SK-N-SH (cell line): ENCODE results near the gene GNAZ. TPM values are rescaled to one million over a fixed set of nuclear protein-coding genes. Genes with fewer than 3 reads are reported as not detected.
A peak's percentile ranks its signal among the peaks of the same experiment; 100 is the strongest.

Experiments
- CTCF ChIA-PET: fragments of 300-600, 350-600 bp; formaldehyde crosslinking; extraction: SDS; loops from one replicate; lab custom pipeline; 2021; lab: Yijun Ruan, JAX
- POLR2A ChIA-PET: fragments of 350-600 bp; sonication (Branson Sonifier 250); formaldehyde crosslinking; extraction: SDS; loops from one replicate; lab custom pipeline; 2020; ENCODE audit warnings: antibody characterized with exemption, inconsistent platforms; lab: Yijun Ruan, JAX
- DNase-seq: peaks from one replicate; pipeline ENCODE4 v3.0.0; 2012
- H2AFZ ChIP-seq: fragments of 200-600 bp; sonication (generic); 2 replicates; pipeline ENCODE4 v1.8.1; 2016; ENCODE audit warnings: antibody characterized with exemption, mild to moderate bottlenecking, low read depth
- H3F3A ChIP-seq: fragments of 200-600 bp; sonication (generic); replicated peaks from 2 replicates; pipeline ENCODE3; 2016; ENCODE audit warnings: antibody characterized with exemption, mild to moderate bottlenecking; ENCODE audit not compliant: insufficient read depth
- H3K27ac ChIP-seq, 2 experiments: fragments of 200-500 bp in 1 of 2; fragments of 200-600 bp in 1 of 2; sonication (Bioruptor generic) in 1 of 2; sonication (generic), shearing (Covaris generic) in 1 of 2; 2 replicates each; pipeline versions ENCODE4 v1.5.1 to v1.6.1; 2014 to 2016; ENCODE audit warnings: low read depth in 2 of 2, inconsistent platforms in 1 of 2, low read length in 1 of 2, mild to moderate bottlenecking in 1 of 2, mixed read lengths in 1 of 2
- H3K27me3 ChIP-seq: fragments of 200-600 bp; sonication (generic), shearing (Covaris generic); 2 replicates; pipeline ENCODE4 v1.6.1; 2016; ENCODE audit warnings: mixed run types; ENCODE audit not compliant: insufficient read depth
- H3K36me3 ChIP-seq, 2 experiments: fragments of 200-500 bp in 1 of 2; fragments of 200-600 bp in 1 of 2; sonication (Bioruptor generic) in 1 of 2; sonication (generic) in 1 of 2; replicated peaks in 1 of 2; 2 replicates each; pipeline versions ENCODE3 to v1.5.1; 2014 to 2016; ENCODE audit warnings: low read length in 1 of 2, mild to moderate bottlenecking in 1 of 2; ENCODE audit not compliant: insufficient read depth in 2 of 2, control insufficient read depth in 1 of 2
- H3K4me1 ChIP-seq, 2 experiments: fragments of 200-500 bp in 1 of 2; fragments of 200-600 bp in 1 of 2; sonication (Bioruptor generic) in 1 of 2; sonication (generic), shearing (Covaris generic) in 1 of 2; 2 replicates each; pipeline versions ENCODE4 v1.5.1 to v1.6.1; 2014 to 2016; ENCODE audit warnings: low read depth in 1 of 2, low read length in 1 of 2, mixed run types in 1 of 2; ENCODE audit not compliant: insufficient read depth in 2 of 2, control insufficient read depth in 1 of 2
- H3K4me2 ChIP-seq: fragments of 200-600 bp; sonication (generic), shearing (Covaris generic); 2 replicates; pipeline ENCODE4 v1.6.1; 2017; ENCODE audit warnings: mixed run types
- H3K4me3 ChIP-seq, 2 experiments: fragments of 200-500 bp in 1 of 2; fragments of 200-600 bp in 1 of 2; sonication (Bioruptor generic) in 1 of 2; sonication (generic), shearing (Covaris generic) in 1 of 2; 2 replicates each; pipeline versions ENCODE4 v1.5.1 to v1.8.1; 2014 to 2016; ENCODE audit warnings: low read depth in 2 of 2, inconsistent platforms in 1 of 2, low read length in 1 of 2, mild to moderate bottlenecking in 1 of 2, mixed read lengths in 1 of 2, moderate library complexity in 1 of 2
- H3K79me2 ChIP-seq: fragments of 200-600 bp; sonication (generic); 2 replicates; pipeline ENCODE4 v1.8.1; 2017; ENCODE audit warnings: mild to moderate bottlenecking; ENCODE audit not compliant: insufficient read depth
- H3K9ac ChIP-seq: fragments of 200-600 bp; sonication (generic); 2 replicates; pipeline ENCODE4 v1.6.1; 2017; ENCODE audit warnings: mixed run types
- H3K9me2 ChIP-seq: fragments of 200-600 bp; sonication (generic); 2 replicates; pipeline ENCODE4 v1.6.1; 2017; ENCODE audit warnings: mixed run types
- H3K9me3 ChIP-seq: fragments of 200-600 bp; sonication (generic); 2 replicates; pipeline ENCODE4 v1.6.1; 2017; ENCODE audit warnings: mixed run types, mild to moderate bottlenecking, moderate library complexity
- H4K20me1 ChIP-seq: fragments of 200-600 bp; sonication (generic); 2 replicates; pipeline ENCODE4 v1.6.1; 2017; ENCODE audit warnings: mild to moderate bottlenecking, mixed run types; ENCODE audit not compliant: insufficient read depth
- FOSL2 ChIP-seq: IDR thresholded peaks from 2 replicates; pipeline ENCODE4 v1.4.0; 2012; ENCODE audit warnings: low read depth, mild to moderate bottlenecking, moderate library complexity, borderline replicate concordance
- NFIC ChIP-seq: IDR thresholded peaks from 2 replicates; pipeline ENCODE4 v1.4.0; 2012; ENCODE audit warnings: borderline replicate concordance
- POLR2AphosphoS5 ChIP-seq: IDR thresholded peaks from 2 replicates; pipeline ENCODE4 v1.6.1; 2012; ENCODE audit warnings: low read depth, low read length
- ZBTB33 ChIP-seq: IDR thresholded peaks from 2 replicates; pipeline ENCODE4 v1.4.0; 2012; ENCODE audit warnings: low read depth, borderline replicate concordance
- WGBS: methylation state at CpG from one replicate; pipeline ENCODE4 v1.1.6; 2017; ENCODE audit warnings: low lambda C conversion rate; 5-methylcytosine and 5-hydroxymethylcytosine counted together
- polyA plus RNA-seq, 3 experiments: library from polyadenylated mRNA; depleted of rRNA; stranded (reverse); fragments of >200 nt; gene quantifications; 2 replicates each; pipeline ENCODE4 v1.2.3, GENCODE V29; 2012
- TF ChIP-seq, protein P1 (sequence below): IDR thresholded peaks from 2 replicates; pipeline ENCODE4; 2012
- TF ChIP-seq, protein P2 (sequence below): IDR thresholded peaks from 2 replicates; pipeline ENCODE4 v1.6.1; 2012; ENCODE audit warnings: mild to moderate bottlenecking, low read depth, low read length, moderate library complexity

Gene GNAZ
- polyA plus RNA-seq, 1 of the 3 experiments (the other 2 are of a cell fraction) = 6.5 TPM

DNA sequence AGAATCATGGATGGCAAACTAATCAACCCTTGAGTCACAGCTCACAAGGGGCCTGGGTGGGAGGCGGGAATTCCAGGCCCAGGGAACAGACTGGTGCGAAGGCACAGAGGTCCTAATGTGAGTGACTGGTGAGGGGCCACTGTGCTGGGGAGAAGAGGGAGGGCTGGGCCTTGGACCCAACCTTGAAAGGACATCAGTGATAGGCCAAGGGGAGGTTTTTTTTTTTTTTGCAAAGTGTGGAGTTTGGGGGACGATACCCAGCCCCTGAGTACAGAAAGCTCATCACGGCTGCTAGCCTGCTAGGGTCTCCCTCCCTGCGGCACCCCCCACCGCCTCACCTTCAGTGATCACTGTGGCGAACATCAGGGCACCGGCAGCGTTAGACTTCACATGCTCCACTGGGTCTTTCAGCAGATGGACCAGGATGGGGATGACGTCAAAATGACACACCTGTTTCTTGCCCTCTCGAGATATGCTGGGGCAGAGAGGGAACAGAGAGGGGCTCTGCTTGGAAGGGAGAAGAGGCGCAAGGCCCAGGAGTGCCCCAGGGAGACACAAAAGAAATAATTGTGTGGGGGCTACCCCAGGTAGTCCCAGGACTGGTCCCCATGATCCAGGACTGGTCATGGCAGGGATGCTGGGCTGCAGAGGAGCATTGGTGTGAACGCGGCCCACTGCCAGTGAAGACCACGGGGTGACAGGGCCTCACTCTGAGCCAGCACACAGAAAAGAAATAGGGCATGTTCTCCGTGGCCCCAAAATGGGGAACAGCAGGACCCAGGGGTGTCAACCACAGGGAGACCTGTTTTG, 8.6 kb upstream of the GNAZ start:
- no peaks in the 10 kb centered on the region for H3K36me3 ChIP-seq
- no peaks in the 10 kb centered on the region for H3F3A ChIP-seq
- no peaks in the 10 kb centered on the region for H3K79me2 ChIP-seq
- H3K9me3 ChIP-seq = no peaks in the 10 kb centered on the region
- H4K20me1 ChIP-seq = no peaks in the 10 kb centered on the region
- DNase-seq = peak; percentile 5
- WGBS = 67% methylated on average over 12 of the region's 16 CpGs
- ChIA-PET POLR2A (no interaction called here), CTCF (no interaction called here)
- H3K9me2 ChIP-seq = no peaks in the 10 kb centered on the region
- no peak overlapping the region for H3K9ac ChIP-seq
- H3K27ac ChIP-seq = no peak overlapping the region
- no peaks in the 10 kb centered on the region; the same call in 1 of the 2 replicates for H3K27me3 ChIP-seq
- no peak overlapping the region for H2AFZ ChIP-seq
- no peaks in the 10 kb centered on the region; a peak in 1 of 4 replicates for H3K4me1 ChIP-seq
- no peak overlapping the region for H3K4me3 ChIP-seq
- TF ChIP-seq FOSL2 (no peak), POLR2AphosphoS5 (no peak), NFIC (no peak), ZBTB33 (no peak)
- TF ChIP-seq, protein P1, sequence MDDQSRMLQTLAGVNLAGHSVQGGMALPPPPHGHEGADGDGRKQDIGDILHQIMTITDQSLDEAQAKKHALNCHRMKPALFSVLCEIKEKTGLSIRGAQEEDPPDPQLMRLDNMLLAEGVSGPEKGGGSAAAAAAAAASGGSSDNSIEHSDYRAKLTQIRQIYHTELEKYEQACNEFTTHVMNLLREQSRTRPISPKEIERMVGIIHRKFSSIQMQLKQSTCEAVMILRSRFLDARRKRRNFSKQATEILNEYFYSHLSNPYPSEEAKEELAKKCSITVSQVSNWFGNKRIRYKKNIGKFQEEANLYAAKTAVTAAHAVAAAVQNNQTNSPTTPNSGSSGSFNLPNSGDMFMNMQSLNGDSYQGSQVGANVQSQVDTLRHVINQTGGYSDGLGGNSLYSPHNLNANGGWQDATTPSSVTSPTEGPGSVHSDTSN = no peak
- TF ChIP-seq, protein P2, sequence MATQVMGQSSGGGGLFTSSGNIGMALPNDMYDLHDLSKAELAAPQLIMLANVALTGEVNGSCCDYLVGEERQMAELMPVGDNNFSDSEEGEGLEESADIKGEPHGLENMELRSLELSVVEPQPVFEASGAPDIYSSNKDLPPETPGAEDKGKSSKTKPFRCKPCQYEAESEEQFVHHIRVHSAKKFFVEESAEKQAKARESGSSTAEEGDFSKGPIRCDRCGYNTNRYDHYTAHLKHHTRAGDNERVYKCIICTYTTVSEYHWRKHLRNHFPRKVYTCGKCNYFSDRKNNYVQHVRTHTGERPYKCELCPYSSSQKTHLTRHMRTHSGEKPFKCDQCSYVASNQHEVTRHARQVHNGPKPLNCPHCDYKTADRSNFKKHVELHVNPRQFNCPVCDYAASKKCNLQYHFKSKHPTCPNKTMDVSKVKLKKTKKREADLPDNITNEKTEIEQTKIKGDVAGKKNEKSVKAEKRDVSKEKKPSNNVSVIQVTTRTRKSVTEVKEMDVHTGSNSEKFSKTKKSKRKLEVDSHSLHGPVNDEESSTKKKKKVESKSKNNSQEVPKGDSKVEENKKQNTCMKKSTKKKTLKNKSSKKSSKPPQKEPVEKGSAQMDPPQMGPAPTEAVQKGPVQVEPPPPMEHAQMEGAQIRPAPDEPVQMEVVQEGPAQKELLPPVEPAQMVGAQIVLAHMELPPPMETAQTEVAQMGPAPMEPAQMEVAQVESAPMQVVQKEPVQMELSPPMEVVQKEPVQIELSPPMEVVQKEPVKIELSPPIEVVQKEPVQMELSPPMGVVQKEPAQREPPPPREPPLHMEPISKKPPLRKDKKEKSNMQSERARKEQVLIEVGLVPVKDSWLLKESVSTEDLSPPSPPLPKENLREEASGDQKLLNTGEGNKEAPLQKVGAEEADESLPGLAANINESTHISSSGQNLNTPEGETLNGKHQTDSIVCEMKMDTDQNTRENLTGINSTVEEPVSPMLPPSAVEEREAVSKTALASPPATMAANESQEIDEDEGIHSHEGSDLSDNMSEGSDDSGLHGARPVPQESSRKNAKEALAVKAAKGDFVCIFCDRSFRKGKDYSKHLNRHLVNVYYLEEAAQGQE = no peak
- H3K4me2 ChIP-seq = no peak overlapping the region
